ENCODE results near the gene GPAT3. TPM values are rescaled to one million over a fixed set of nuclear protein-coding genes. Genes with fewer than 3 reads are reported as not detected.

Gene GPAT3
- total RNA-seq, 1 experiment from 2014 or later, result 15.1 TPM

DNA sequence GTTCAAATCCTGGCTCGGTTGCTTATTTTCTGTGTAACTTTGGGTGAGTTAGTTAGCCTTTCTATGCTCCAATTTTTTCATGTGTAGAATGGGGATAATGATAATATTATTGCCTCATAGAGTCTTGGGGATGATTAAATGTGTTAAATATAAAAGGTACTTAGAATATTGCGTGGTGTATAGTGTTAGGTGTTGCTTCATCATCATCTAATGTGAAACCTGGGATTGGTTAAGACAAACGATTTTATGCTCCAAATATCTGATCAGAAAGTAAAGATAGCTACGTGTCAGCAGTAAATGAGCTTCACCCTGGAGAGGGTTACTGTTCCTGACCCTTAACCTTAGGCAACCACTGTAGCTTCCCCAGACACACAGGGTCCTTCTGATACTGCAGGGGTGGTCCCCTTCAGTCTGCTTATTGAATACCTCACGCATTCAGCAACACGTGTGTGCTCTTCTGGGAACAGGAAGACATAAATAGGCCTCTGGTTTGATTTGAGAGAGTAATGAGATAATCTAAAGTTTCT lies 50.1 kb downstream of the GPAT3 start:
- no peak for ATAC-seq
- no peaks in the 10 kb centered on the region; the same call in 1 of the 2 replicates for H3K36me3 ChIP-seq (ENCODE audit: control insufficient read depth, insufficient read depth, low read length)
- no peak overlapping the region for H3K4me3 ChIP-seq (ENCODE audit: low read depth in 2 of 2, low read length in 2 of 2)
- no TSS peak for BruUV-seq (replicated peaks)
- ChIA-PET CTCF (no interaction called here), POLR2A (no interaction called here)
- H3K27ac ChIP-seq (ENCODE audit: low read length), result no peak overlapping the region
- no peaks in the 10 kb centered on the region for H3K4me1 ChIP-seq (ENCODE audit: control insufficient read depth, insufficient read depth, low read length)
- no peaks in the 10 kb centered on the region for H3K9me3 ChIP-seq (ENCODE audit: control insufficient read depth, insufficient read depth, low read depth, low read length)
- no peak for DNase-seq (ENCODE audit: low read depth, low spot score)
- in situ Hi-C loops (cut with HindIII; ENCODE audit: low pct_unique_long_range_greater_than_20kb, low sequenced_read_pairs), result no loop called here
- TF ChIP-seq, protein P1, sequence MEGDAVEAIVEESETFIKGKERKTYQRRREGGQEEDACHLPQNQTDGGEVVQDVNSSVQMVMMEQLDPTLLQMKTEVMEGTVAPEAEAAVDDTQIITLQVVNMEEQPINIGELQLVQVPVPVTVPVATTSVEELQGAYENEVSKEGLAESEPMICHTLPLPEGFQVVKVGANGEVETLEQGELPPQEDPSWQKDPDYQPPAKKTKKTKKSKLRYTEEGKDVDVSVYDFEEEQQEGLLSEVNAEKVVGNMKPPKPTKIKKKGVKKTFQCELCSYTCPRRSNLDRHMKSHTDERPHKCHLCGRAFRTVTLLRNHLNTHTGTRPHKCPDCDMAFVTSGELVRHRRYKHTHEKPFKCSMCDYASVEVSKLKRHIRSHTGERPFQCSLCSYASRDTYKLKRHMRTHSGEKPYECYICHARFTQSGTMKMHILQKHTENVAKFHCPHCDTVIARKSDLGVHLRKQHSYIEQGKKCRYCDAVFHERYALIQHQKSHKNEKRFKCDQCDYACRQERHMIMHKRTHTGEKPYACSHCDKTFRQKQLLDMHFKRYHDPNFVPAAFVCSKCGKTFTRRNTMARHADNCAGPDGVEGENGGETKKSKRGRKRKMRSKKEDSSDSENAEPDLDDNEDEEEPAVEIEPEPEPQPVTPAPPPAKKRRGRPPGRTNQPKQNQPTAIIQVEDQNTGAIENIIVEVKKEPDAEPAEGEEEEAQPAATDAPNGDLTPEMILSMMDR (IDR thresholded peaks at IDR 0.05), result no peak
- TF ChIP-seq, protein P2, sequence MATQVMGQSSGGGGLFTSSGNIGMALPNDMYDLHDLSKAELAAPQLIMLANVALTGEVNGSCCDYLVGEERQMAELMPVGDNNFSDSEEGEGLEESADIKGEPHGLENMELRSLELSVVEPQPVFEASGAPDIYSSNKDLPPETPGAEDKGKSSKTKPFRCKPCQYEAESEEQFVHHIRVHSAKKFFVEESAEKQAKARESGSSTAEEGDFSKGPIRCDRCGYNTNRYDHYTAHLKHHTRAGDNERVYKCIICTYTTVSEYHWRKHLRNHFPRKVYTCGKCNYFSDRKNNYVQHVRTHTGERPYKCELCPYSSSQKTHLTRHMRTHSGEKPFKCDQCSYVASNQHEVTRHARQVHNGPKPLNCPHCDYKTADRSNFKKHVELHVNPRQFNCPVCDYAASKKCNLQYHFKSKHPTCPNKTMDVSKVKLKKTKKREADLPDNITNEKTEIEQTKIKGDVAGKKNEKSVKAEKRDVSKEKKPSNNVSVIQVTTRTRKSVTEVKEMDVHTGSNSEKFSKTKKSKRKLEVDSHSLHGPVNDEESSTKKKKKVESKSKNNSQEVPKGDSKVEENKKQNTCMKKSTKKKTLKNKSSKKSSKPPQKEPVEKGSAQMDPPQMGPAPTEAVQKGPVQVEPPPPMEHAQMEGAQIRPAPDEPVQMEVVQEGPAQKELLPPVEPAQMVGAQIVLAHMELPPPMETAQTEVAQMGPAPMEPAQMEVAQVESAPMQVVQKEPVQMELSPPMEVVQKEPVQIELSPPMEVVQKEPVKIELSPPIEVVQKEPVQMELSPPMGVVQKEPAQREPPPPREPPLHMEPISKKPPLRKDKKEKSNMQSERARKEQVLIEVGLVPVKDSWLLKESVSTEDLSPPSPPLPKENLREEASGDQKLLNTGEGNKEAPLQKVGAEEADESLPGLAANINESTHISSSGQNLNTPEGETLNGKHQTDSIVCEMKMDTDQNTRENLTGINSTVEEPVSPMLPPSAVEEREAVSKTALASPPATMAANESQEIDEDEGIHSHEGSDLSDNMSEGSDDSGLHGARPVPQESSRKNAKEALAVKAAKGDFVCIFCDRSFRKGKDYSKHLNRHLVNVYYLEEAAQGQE (IDR thresholded peaks at IDR 0.05; ENCODE audit: insufficient read depth in 1 of 2, low read depth in 2 of 2, low read length in 1 of 2), result no peak
- TF ChIP-seq SIN3A (IDR thresholded peaks at IDR 0.05; ENCODE audit: borderline replicate concordance, insufficient read depth, low read depth, low read length) (no peak), TCF7L2 (IDR thresholded peaks at IDR 0.05; ENCODE audit: low read depth, low read length) (no peak)
- no peaks in the 10 kb centered on the region for H3K27me3 ChIP-seq (ENCODE audit: control insufficient read depth, insufficient read depth, low read length)
- intact Hi-C loops (cut with micrococcal nuclease; ENCODE audit: unreplicated experiment), result no loop called here

- intact Hi-C loops (cut with micrococcal nuclease; ENCODE audit: unreplicated experiment), result no loop called here
- DNase-seq (ENCODE audit: low read depth, low spot score) (no peak), ATAC-seq (no peak)
- no peaks in the 10 kb centered on the region for H3K9me3 ChIP-seq (ENCODE audit: control insufficient read depth, insufficient read depth, low read depth, low read length)
- ChIA-PET POLR2A (no interaction called here), CTCF (no interaction called here)
- no TSS peak for BruUV-seq (replicated peaks)
- no peaks in the 10 kb centered on the region for H3K4me1 ChIP-seq (ENCODE audit: control insufficient read depth, insufficient read depth, low read length)
- no peak overlapping the region for H3K4me3 ChIP-seq (ENCODE audit: low read depth in 2 of 2, low read length in 2 of 2)
- H3K27me3 ChIP-seq (ENCODE audit: control insufficient read depth, insufficient read depth, low read length), result no peaks in the 10 kb centered on the region
- no peaks in the 10 kb centered on the region; the same call in 1 of the 2 replicates for H3K36me3 ChIP-seq (ENCODE audit: control insufficient read depth, insufficient read depth, low read length)
- H3K27ac ChIP-seq (ENCODE audit: low read length), result no peak overlapping the region
- in situ Hi-C loops (cut with HindIII; ENCODE audit: low pct_unique_long_range_greater_than_20kb, low sequenced_read_pairs), result no loop called here
- TF ChIP-seq, protein P2 (IDR thresholded peaks at IDR 0.05; ENCODE audit: insufficient read depth in 1 of 2, low read depth in 2 of 2, low read length in 1 of 2), result no peak
- no peak for TF ChIP-seq TCF7L2 (IDR thresholded peaks at IDR 0.05; ENCODE audit: low read depth, low read length)
- TF ChIP-seq POLR2AphosphoS5 (IDR thresholded peaks at IDR 0.05; ENCODE audit: low read depth, low read length), result no peak
- TF ChIP-seq, protein P1 (IDR thresholded peaks at IDR 0.05), result no peak
- TF ChIP-seq SIN3A (IDR thresholded peaks at IDR 0.05; ENCODE audit: borderline replicate concordance, insufficient read depth, low read depth, low read length), result no peak
These were observed 53.4 kb downstream of the GPAT3 start for GRCh38 chr4:83589279-83589678.

All from Panc1 (cell line).